Body of pancreas (tissue), 4 donors: Measurements from ENCODE around the gene ALLC.

ENCODE experiments used
- CTCF ChIP-seq, 7 experiments: fragments of 450-650 bp in 4 of 7; fragments of 200-600 bp in 3 of 7; sonication (generic) in 3 of 7; IDR thresholded peaks; one replicate each; pipeline ENCODE4 v1.5.1; 2016 to 2019; ENCODE audit warnings: antibody characterized with exemption in 7 of 7
- POLR2A ChIP-seq, 3 donors: fragments of 450-650 bp; IDR thresholded peaks; one replicate each; pipeline ENCODE4 v1.6.1; 2016; ENCODE audit warnings: antibody characterized with exemption in 3 of 3, mild to moderate bottlenecking in 2 of 3

GRCh38 chr2:3625186-3625585 is 32.8 kb upstream of the ALLC start:
- no peak for TF ChIP-seq POLR2A (IDR thresholded peaks at IDR 0.05)
- no peak for TF ChIP-seq CTCF (IDR thresholded peaks at IDR 0.05)
